Activated CD4-positive, alpha-beta T cell treated with anti-CD3 and anti-CD28 coated beads for 1 hour (primary cell): ENCODE measurements around the gene TMEM132D.

Experiments
- DNase-seq: peaks from one replicate; pipeline ENCODE4 v3.0.0-alpha.2; 2020

Gene TMEM132D

GRCh38 chr12:129138776-129139175 is 765.0 kb downstream of the TMEM132D start:
- DNase-seq, result no peak

- no peak for DNase-seq
Measured at GRCh38 chr12:129136694-129137325, 767.0 kb downstream of the TMEM132D start.

GRCh38 chr12:129127771-129128170 is 776.1 kb downstream of the TMEM132D start:
- DNase-seq, result no peak

- no peak for DNase-seq
Measured at GRCh38 chr12:129127211-129127610, 776.6 kb downstream of the TMEM132D start.

- no peak for DNase-seq
Measured at GRCh38 chr12:129119537-129119936, 784.3 kb downstream of the TMEM132D start.

- DNase-seq, result no peak
Measured at GRCh38 chr12:129115558-129115957, 788.3 kb downstream of the TMEM132D start.

- no peak for DNase-seq
Measured at GRCh38 chr12:129110575-129110974, 793.2 kb downstream of the TMEM132D start.

GRCh38 chr12:129109174-129110001 is 794.4 kb downstream of the TMEM132D start:
- DNase-seq, result no peak

GRCh38 chr12:129106772-129107171 is 797.1 kb downstream of the TMEM132D start:
- DNase-seq, result no peak

- no peak for DNase-seq
Measured at GRCh38 chr12:129103231-129103630, 800.6 kb downstream of the TMEM132D start.

GRCh38 chr12:129102233-129102632 is 801.6 kb downstream of the TMEM132D start:
- DNase-seq, result no peak

GRCh38 chr12:129101816-129102215 is 802.0 kb downstream of the TMEM132D start:
- no peak for DNase-seq

GRCh38 chr12:129101404-129101803 is 802.4 kb downstream of the TMEM132D start:
- DNase-seq, result no peak

GRCh38 chr12:129097451-129097850 is 806.4 kb downstream of the TMEM132D start:
- DNase-seq, result no peak

- no peak for DNase-seq
Measured at GRCh38 chr12:129096968-129097367, 806.9 kb downstream of the TMEM132D start.

GRCh38 chr12:129096184-129096583 is 807.6 kb downstream of the TMEM132D start:
- DNase-seq, result no peak

- DNase-seq, result no peak
Measured at GRCh38 chr12:129089576-129089975, 814.2 kb downstream of the TMEM132D start.

GRCh38 chr12:129084875-129085826 is 818.7 kb downstream of the TMEM132D start:
- no peak for DNase-seq

- no peak for DNase-seq
Measured at GRCh38 chr12:129083121-129083840, 820.5 kb downstream of the TMEM132D start.

GRCh38 chr12:129082441-129082840 is 821.4 kb downstream of the TMEM132D start:
- DNase-seq, result no peak

- DNase-seq, result no peak
Measured at GRCh38 chr12:129081755-129082250, 822.0 kb downstream of the TMEM132D start.

GRCh38 chr12:129080821-129081220 is 823.0 kb downstream of the TMEM132D start:
- no peak for DNase-seq
